Stimulated activated CD4-positive, alpha-beta T cell treated with anti-CD3 and anti-CD28 coated beads, Interleukin-15, amount 100 ng/mL, for 1 hour (primary cell): Measurements from ENCODE around the gene NDUFS3.
"Not testable (repeated sequence)": the region's sequence is repeated elsewhere in the genome, so short reads cannot be mapped to it uniquely, and the experiment has no call there.

Source experiments
- DNase-seq, 2 donors: peaks; one replicate each; pipeline ENCODE4 v3.0.0-alpha.2; 2020; ENCODE audit warnings: low read depth in 1 of 2, low spot score in 1 of 2

NDUFS3 gene

GRCh38 chr11:47578524-47579494 is at the start of gene NDUFS3, which contains the start of gene KBTBD4:
Gene NDUFS3 (plus strand): TSS chr11:47579074. CDS start chr11:47579092, 18 bp downstream.
Gene KBTBD4 (minus strand): TSS chr11:47578970. CDS start chr11:47578951, 19 bp downstream.
- DNase-seq: peak; percentile 74 to 82

- no peak for DNase-seq
These were observed 48.9 kb upstream of the NDUFS3 start for GRCh38 chr11:47529951-47530350.

- not testable (repeated sequence) for DNase-seq
These were observed 48.2 kb upstream of the NDUFS3 start for GRCh38 chr11:47530721-47531120.

GRCh38 chr11:47531666-47532065 is 47.2 kb upstream of the NDUFS3 start:
- no peak for DNase-seq

- no peak for DNase-seq
These were observed 46.2 kb upstream of the NDUFS3 start for GRCh38 chr11:47532597-47533213.

GRCh38 chr11:47533690-47534151 is 45.2 kb upstream of the NDUFS3 start:
- no peak for DNase-seq

GRCh38 chr11:47534704-47535251 is 44.1 kb upstream of the NDUFS3 start:
- DNase-seq: no peak

- no peak for DNase-seq
These were observed 42.0 kb upstream of the NDUFS3 start for GRCh38 chr11:47536915-47537314.

GRCh38 chr11:47538741-47539565 is 39.9 kb upstream of the NDUFS3 start:
- DNase-seq: no peak

GRCh38 chr11:47539681-47540039 is 39.2 kb upstream of the NDUFS3 start:
- DNase-seq: no peak

- DNase-seq: no peak
These were observed 37.8 kb upstream of the NDUFS3 start for GRCh38 chr11:47541070-47541469.

- DNase-seq: no peak
These were observed 33.6 kb upstream of the NDUFS3 start for GRCh38 chr11:47545298-47545697.

- DNase-seq: not testable (repeated sequence)
These were observed 32.6 kb upstream of the NDUFS3 start for GRCh38 chr11:47546274-47546673.

GRCh38 chr11:47550288-47551047 is 28.4 kb upstream of the NDUFS3 start:
- no peak for DNase-seq

GRCh38 chr11:47551086-47551485 is 27.8 kb upstream of the NDUFS3 start:
- no peak for DNase-seq

- DNase-seq: no peak
These were observed 26.8 kb upstream of the NDUFS3 start for GRCh38 chr11:47552056-47552565.

GRCh38 chr11:47552566-47553405 is 26.1 kb upstream of the NDUFS3 start, which contains the start of gene CELF1:
Gene CELF1 (minus strand): TSS chr11:47553132. CDS start chr11:47499523, 53,609 bp downstream.
- DNase-seq: peak; percentile 87 to 88

- no peak for DNase-seq
These were observed 25.5 kb upstream of the NDUFS3 start for GRCh38 chr11:47553406-47553743.

GRCh38 chr11:47557004-47557403 is 21.9 kb upstream of the NDUFS3 start:
- DNase-seq: not testable (repeated sequence)
